Fibroblast of the aortic adventitia (primary cell): ENCODE results near the gene NPR3. TPM values are rescaled to one million over a fixed set of nuclear protein-coding genes. Genes with fewer than 3 reads are reported as not detected.

ENCODE experiments used
- DNase-seq: peaks from one replicate; pipeline ENCODE4 v3.0.0-alpha.2; 2010; ENCODE audit warnings: low read depth
- H3K4me3 ChIP-seq: 2 replicates; pipeline ENCODE4 v1.5.1; 2011; ENCODE audit warnings: low read depth, mild to moderate bottlenecking, control low read depth, low read length, moderate library complexity
- CTCF ChIP-seq: IDR thresholded peaks from 2 replicates; pipeline ENCODE4 v1.5.1; 2011; ENCODE audit warnings: mild to moderate bottlenecking, low read length, control low read depth, inconsistent platforms; ENCODE audit not compliant: insufficient read depth
- total RNA-seq: library from RNA; depleted of rRNA; stranded (reverse); fragments of >200 nt; gene quantifications from 2 replicates; pipeline ENCODE4 v1.2.3, GENCODE V29; 2012; ENCODE audit warnings: low replicate concordance

NPR3 gene
- total RNA-seq, 1 donor: 23.7 TPM

- no peak for DNase-seq
- no peak overlapping the region for H3K4me3 ChIP-seq
- no peak for TF ChIP-seq CTCF
Observed at GRCh38 chr5:32840606-32841005, 129.5 kb downstream of the NPR3 start.

Other genes starting within 250 kb of the NPR3 start
- gene SUB1, start 125.8 kb upstream of the NPR3 start, total RNA-seq: 313 and 807 TPM in 2 replicates